Ovary (tissue), 3 donors: ENCODE results near the gene C6orf136.

Source experiments
- CTCF ChIP-seq, 3 donors: fragments of 450-650 bp in 2 of 3; fragments of 200-600 bp in 1 of 3; IDR thresholded peaks; one replicate each; pipeline versions ENCODE4 v1.5.1 to v1.8.0; 2016 to 2022; ENCODE audit warnings: antibody characterized with exemption in 3 of 3, mild to moderate bottlenecking in 1 of 3
- POLR2A ChIP-seq: fragments of 450-650 bp; IDR thresholded peaks from one replicate; pipeline ENCODE4 v1.6.1; 2017; ENCODE audit warnings: antibody characterized with exemption, mild to moderate bottlenecking, moderate library complexity
- donor health status: DM: no; HTN: no; CAD: no.

GRCh38 chr6:30601815-30602641, 44.9 kb upstream of the C6orf136 start:
- TF ChIP-seq CTCF (IDR thresholded peaks at IDR 0.05) (no peak), POLR2A (no peak)
